CD4-positive, alpha-beta T cell treated with Interferon gamma for 1 hour (primary cell): ENCODE results near the gene SFT2D1.

Experiments used
- DNase-seq: peaks from one replicate; pipeline ENCODE4 v3.0.0-alpha.2; 2020

The SFT2D1 gene

GRCh38 chr6:166306378-166307081, 35.8 kb downstream of the SFT2D1 start:
- DNase-seq: no peak

DNA sequence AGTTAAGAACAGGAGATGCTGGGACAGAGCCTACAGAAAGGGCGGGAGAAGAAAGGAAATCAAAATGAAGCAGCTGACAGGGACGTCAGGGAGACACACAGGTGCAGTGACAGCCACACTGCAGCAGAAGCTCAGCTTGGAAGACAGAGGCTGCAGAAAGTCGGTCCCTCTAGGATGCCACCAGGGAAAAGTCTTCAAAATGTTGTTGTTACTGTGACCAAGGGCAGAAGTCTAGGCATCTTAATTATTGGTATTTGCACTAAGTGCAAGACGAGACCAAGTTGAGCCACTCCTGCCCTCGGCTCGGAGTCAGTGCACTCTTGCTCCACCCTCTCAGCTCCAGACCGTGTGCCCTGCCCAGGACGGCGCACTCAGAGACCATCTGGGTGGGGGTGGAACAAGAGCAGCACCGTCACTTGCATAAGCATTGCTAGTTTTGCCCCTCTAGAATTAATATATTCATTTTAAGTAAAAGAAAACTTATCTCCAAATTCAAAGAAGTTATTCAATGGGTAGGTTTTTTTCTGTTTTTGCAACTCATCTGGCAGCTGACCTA, 36.7 kb downstream of the SFT2D1 start:
- no peak for DNase-seq

DNA sequence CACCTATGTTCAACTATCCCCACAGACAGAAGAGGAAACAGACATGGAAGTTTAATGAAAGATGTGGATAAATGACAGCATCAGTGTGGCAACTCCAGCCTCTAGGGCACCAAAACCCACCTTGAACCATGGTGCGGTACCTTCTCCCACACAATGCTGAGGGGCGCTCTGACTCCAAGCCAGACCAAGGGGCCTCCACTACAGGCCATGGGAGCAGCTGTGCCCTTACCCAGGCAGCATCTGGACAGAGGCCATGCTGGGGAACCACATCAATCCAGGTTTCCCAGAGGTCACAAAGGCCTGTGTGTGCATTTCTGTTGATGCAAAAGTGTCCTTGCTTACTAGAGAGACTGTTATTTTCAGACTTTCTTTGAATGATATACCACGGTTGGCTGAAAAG, 38.2 kb downstream of the SFT2D1 start:
- no peak for DNase-seq

- no peak for DNase-seq
Measured at GRCh38 chr6:166301611-166302529, 40.5 kb downstream of the SFT2D1 start.

DNA sequence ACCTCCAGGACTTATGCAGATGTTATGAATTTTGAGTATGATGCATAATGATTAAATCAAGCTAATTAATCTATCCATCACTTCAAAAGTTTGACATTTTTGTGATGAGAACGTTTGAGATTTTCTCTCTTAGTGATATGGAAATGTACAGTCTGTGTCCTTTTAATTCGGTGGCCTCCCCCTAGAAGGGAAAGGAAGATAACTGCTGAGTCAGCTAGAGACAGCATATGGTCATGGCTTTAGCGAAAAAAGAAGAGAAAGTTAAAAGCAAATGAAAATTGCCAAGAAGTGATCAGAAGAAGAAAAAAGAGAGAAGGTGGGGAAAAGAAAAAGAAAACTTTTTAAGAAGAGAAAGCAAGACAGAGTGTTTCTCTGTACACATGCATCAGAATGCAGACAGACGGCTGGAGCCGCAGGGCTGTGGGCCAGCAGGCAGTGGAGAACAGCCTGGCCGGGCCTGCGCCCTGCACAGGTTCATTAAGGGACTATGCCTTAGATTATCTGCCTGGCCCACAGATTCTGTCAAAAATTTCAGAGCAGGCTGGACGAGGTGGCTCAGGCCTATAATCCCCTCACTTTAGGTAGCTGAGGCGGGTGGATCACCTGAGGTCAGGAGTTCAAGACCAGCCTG, 41.9 kb downstream of the SFT2D1 start:
- DNase-seq: no peak

GRCh38 chr6:166297606-166298005, 44.7 kb downstream of the SFT2D1 start:
- no peak for DNase-seq

DNA sequence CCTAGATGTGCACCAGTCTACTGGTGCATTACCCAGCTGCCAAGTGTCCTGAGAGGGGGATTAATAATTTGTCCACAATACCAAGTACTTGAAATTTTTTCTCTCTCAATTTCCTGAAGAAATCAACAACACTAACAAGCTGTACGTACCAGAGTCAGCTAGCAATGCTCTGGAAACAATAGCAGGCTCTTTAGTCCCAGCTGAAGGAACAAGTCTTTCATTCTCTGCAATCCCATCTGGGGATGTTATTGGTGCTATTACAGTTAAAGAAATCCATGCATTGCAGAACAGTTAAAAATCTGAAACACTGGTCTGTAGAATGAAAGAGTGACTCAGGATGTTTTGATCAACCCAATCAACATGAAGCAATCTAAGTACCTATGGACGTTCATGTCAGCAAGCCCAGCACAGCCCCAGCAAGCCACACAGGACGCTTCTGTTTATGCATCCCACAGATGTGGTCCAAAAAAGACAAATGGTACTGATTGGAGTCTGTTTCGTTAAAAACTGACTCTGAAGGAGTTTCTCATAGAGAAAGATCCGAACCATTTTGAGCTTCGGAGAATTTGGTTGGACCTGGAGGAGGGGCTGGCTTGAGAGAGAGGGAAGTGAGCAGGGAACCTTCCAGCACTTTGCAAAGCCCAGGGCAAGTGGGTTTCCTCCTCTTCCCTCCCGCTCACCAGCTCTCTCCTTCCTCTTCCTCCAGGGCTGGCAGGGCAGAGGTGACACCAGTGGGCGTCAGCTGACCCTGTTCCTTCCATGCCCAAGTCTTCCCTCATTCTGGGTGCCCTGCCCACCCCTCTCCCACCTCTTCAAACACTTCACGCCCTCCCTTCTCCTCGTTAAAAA, 46.1 kb downstream of the SFT2D1 start:
- no peak for DNase-seq

DNA sequence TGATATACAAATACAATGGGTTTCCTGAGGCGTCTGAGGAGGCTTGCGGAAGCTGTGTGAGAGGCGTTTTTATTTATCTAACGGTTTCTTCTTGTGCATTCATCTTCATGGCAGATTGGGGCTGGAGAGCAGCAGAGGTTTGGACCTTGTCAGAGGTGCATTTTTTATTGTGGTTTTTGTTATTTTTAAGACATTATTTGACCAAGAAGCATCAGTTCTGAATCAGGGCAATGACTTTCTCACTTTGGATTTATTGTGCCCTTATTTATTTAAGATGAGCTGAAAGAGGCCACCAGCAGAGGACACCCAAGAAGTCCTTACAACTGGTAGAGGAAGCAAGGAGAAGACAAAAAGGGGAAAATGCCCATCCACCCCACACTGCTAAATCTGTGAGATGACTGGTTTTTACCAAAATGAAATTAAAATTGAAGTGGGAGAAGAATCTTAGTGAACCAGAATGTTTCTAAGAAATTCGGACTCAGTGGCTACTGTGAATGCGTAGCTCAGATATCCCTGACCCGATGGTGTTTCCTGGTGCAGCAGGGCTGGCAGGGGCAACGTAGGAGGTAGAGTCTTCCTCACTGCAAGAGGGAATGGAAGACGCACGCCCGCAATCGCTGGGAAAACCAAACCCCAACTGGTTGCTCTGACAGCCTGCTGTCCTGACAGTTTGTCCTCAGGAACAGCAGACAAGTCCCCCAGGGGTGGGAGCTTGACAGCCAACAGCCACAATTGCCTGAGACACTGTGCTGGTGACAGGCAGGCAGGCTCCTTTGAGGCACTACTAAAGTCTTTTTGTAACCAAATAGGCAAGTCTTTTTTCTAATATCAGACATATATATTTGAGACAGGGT, 48.4 kb downstream of the SFT2D1 start:
- DNase-seq: no peak

- DNase-seq: no peak
Measured at GRCh38 chr6:166289207-166290060, 52.9 kb downstream of the SFT2D1 start.

- DNase-seq: peak; percentile 25
Measured at GRCh38 chr6:166286839-166287271, 55.5 kb downstream of the SFT2D1 start.

DNA sequence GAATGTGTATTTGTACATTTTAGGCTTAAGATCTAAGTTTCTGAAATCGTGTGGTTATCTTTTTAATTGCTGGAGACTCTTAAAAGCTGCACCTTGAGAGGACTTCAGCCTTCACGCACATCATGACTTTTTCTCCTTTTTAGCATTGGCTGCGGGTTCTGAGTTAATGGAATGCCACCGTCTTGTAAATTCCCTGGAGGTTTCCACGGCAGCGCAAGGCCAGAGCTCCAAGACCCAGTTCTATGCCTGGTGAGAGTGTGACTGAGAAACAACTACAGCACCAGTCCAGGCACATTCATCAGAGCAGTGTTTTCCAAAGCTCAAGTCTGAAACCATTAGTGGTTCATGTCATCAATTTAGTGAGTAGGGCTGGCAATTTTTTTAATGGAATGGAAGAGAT, 57.1 kb downstream of the SFT2D1 start:
- DNase-seq: no peak

- DNase-seq: no peak
Measured at GRCh38 chr6:166284640-166285039, 57.7 kb downstream of the SFT2D1 start.

- DNase-seq: no peak
Measured at GRCh38 chr6:166282394-166283032, 59.8 kb downstream of the SFT2D1 start.

GRCh38 chr6:166281104-166281503, 61.2 kb downstream of the SFT2D1 start:
- no peak for DNase-seq

GRCh38 chr6:166279393-166279679, 63.0 kb downstream of the SFT2D1 start:
- no peak for DNase-seq

DNA sequence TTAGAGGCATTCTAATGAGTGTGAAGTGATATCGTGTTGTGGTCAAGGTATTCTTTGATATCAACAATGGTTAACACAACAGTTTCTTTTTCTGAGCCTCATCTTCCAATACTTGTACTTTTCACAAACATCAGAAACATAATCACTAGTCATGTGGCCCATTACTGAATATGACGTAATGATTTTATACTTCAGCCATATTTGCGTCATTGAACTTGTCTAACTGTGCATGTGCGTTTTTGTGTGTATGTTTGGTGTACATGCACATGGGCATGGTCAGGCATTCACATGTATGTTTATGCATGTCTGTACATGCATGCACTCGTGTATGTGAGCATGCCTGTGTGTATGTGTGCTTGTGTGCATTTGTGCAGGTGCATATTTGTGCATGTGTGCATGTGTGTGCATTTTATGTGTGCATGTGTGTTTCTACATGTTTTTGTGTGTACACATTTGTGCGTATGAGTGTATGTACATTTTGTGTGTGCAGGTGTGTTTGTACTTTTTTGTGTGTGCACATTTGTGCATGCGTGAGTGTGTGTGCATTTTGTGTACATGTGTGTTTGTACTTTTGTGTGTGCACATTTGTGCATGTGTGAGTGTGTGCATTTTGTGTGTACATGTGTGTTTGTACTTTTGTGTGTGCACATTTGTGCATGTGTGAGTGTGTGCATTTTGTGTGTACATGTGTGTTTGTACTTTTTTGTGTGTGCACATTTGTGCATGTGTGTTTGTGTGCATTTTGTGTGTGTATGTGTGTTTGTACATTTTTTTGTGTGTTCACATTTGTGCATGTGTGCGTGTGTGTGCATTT, 63.6 kb downstream of the SFT2D1 start:
- no peak for DNase-seq

GRCh38 chr6:166277892-166278578, 64.3 kb downstream of the SFT2D1 start:
- DNase-seq: no peak

- DNase-seq: no peak
Measured at GRCh38 chr6:166277018-166277417, 65.3 kb downstream of the SFT2D1 start.
